Gastrocnemius medialis (tissue), 4 donors: ENCODE data around the gene P2RX4.

Experiments used
- CTCF ChIP-seq, 5 experiments: fragments of 450-650 bp in 3 of 5; fragments of 200-600 bp in 2 of 5; sonication (generic) in 2 of 5; IDR thresholded peaks in 4 of 5; conservative IDR thresholded peaks in 1 of 5; 1 replicate in 4 of 5; 2 replicates in 1 of 5; pipeline ENCODE4 v1.5.1; 2016 to 2019; ENCODE audit warnings: antibody characterized with exemption in 5 of 5, mild to moderate bottlenecking in 3 of 5, moderate library complexity in 3 of 5
- POLR2A ChIP-seq, 2 donors: fragments of 450-650 bp; IDR thresholded peaks; one replicate each; pipeline ENCODE4 v1.6.1; 2017; ENCODE audit warnings: antibody characterized with exemption in 2 of 2, mild to moderate bottlenecking in 2 of 2, moderate library complexity in 2 of 2

- TF ChIP-seq CTCF (IDR thresholded peaks at IDR 0.05 in 4 of 5, conservative IDR thresholded peaks at IDR 0.05 in 1 of 5) (no peak), POLR2A (IDR thresholded peaks at IDR 0.05) (no peak)
Measured at GRCh38 chr12:121278169-121279070, 68.5 kb downstream of the P2RX4 start.
